HuH-7.5 (cell line): ENCODE measurements around the gene GID8.

ENCODE experiments used
- DNase-seq: peaks from one replicate; pipeline ENCODE4 v3.0.0; 2011; ENCODE audit warnings: low spot score

GID8 gene

GRCh38 chr20:62970307-62971210 is 32.6 kb downstream of the GID8 start:
- DNase-seq = no peak

- DNase-seq = no peak
Measured at GRCh38 chr20:62971211-62971949, 33.4 kb downstream of the GID8 start.

GRCh38 chr20:62971950-62972844 is 34.2 kb downstream of the GID8 start:
- DNase-seq = peak; percentile 99

- no peak for DNase-seq
Measured at GRCh38 chr20:62972845-62973745, 35.1 kb downstream of the GID8 start.

GRCh38 chr20:62975251-62975760 is 37.4 kb downstream of the GID8 start:
- no peak for DNase-seq

- no peak for DNase-seq
Measured at GRCh38 chr20:62975812-62976508, 38.0 kb downstream of the GID8 start.

- DNase-seq = no peak
Measured at GRCh38 chr20:62976886-62977285, 38.9 kb downstream of the GID8 start.

GRCh38 chr20:62977613-62978560 is 39.9 kb downstream of the GID8 start:
- DNase-seq = no peak

GRCh38 chr20:62978561-62978943 is 40.6 kb downstream of the GID8 start:
- DNase-seq = no peak

- DNase-seq = no peak
Measured at GRCh38 chr20:62979310-62979709, 41.4 kb downstream of the GID8 start.

- DNase-seq = no peak
Measured at GRCh38 chr20:62979876-62980373, 42.0 kb downstream of the GID8 start.

- no peak for DNase-seq
Measured at GRCh38 chr20:62980380-62980960, 42.5 kb downstream of the GID8 start.

GRCh38 chr20:62980970-62981369 is 43.0 kb downstream of the GID8 start:
- no peak for DNase-seq

GRCh38 chr20:62982124-62983075 is 44.5 kb downstream of the GID8 start:
- no peak for DNase-seq

GRCh38 chr20:62983210-62983609 is 45.3 kb downstream of the GID8 start:
- DNase-seq = no peak

GRCh38 chr20:62984666-62985443 is 46.9 kb downstream of the GID8 start:
- DNase-seq = no peak

GRCh38 chr20:62985444-62985778 is 47.5 kb downstream of the GID8 start:
- DNase-seq = no peak
